ENCODE data around the gene PCTP. TPM values are rescaled to one million over a fixed set of nuclear protein-coding genes. Genes with fewer than 3 reads are reported as not detected.

PCTP gene
- total and polyA plus RNA-seq, 9 of the 15 experiments (the other 6 are each of a cell fraction or from before 2014, with no cell fraction given): 10.9 to 62.3 (median 41.2) TPM

- TF ChIP-seq ZBTB33 (CRISPR knock-in tag; IDR thresholded peaks at IDR 0.05) (no peak), CTBP1 (IDR thresholded peaks at IDR 0.05; ENCODE audit: borderline replicate concordance) (no peak), POLR2AphosphoS2 (IDR thresholded peaks at IDR 0.05; ENCODE audit: low read length) (no peak), ZNF407 (IDR thresholded peaks at IDR 0.05; ENCODE audit: low read depth) (no peak), AFF1 (IDR thresholded peaks at IDR 0.05; ENCODE audit: low read depth in 1 of 2, partially characterized antibody in 2 of 2) (no peak), ZNF280A (IDR thresholded peaks at IDR 0.05; ENCODE audit: low read depth, partially characterized antibody) (no peak), TAF9B (IDR thresholded peaks at IDR 0.05; ENCODE audit: partially characterized antibody) (no peak), PRPF4 (IDR thresholded peaks at IDR 0.05; ENCODE audit: insufficient read depth, low read depth, low read length, poor library complexity, severe bottlenecking) (no peak), ILF3 (IDR thresholded peaks at IDR 0.05; ENCODE audit: borderline replicate concordance) (no peak)
Observed at GRCh38 chr17:55706808-55707773, 43.8 kb upstream of the PCTP start (continued).
